ENCODE measurements around the gene MBLAC2. TPM values are rescaled to one million over a fixed set of nuclear protein-coding genes. Genes with fewer than 3 reads are reported as not detected.

MBLAC2 gene
- polyA plus RNA-seq, 1 of the 3 experiments (the other 2 are of a cell fraction): 2.0 TPM

DNA sequence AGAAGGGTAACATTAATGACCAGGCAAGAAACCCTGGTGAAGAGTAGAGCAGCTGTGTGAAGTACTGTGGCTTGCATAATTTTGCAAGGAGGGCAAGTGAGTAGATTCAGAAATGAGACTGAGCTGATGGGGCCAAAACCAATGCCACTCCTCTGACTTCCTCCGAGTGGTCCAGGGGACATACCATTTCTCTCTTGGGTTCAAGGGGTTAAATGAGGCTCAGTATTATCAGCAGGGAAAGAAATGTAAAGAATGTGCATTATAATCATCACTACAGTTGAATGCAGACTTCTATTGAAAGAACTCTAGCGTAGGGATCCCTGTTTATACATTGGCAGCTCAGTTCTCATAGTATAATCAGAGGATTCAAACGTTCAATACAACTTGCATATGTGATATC lies 10.0 kb upstream of the MBLAC2 start:
- ChIA-PET POLR2A (no interaction called here), CTCF (no interaction called here)
- Histone ChIP-seq H2AFZ (ENCODE audit: low read depth) (no peak overlapping the region), H3K9ac (no peak overlapping the region), H3F3A (replicated peaks; ENCODE audit: insufficient read depth) (peaks cover 11% of the 10 kb centered on the region), H3K9me2 (no peaks in the 10 kb centered on the region), H3K4me2 (no peak overlapping the region), H3K27me3 (ENCODE audit: insufficient read depth) (no peaks in the 10 kb centered on the region), H3K36me3 (replicated peaks in 1 of 2; ENCODE audit: control insufficient read depth in 1 of 2, insufficient read depth in 2 of 2, low read length in 1 of 2) (no peaks in the 10 kb centered on the region), H3K4me3 (ENCODE audit: low read depth in 2 of 2, low read length in 1 of 2) (no peak overlapping the region), H3K4me1 (ENCODE audit: control insufficient read depth in 1 of 2, insufficient read depth in 2 of 2, low read depth in 1 of 2, low read length in 1 of 2) (peaks cover 0 to 13% of the 10 kb centered on the region in 2 experiments; a peak in 2 of 4 replicates), H4K20me1 (ENCODE audit: insufficient read depth) (no peaks in the 10 kb centered on the region), H3K79me2 (ENCODE audit: insufficient read depth) (no peaks in the 10 kb centered on the region), H3K27ac (ENCODE audit: low read depth in 2 of 2, low read length in 1 of 2) (no peak overlapping the region), H3K9me3 (no peaks in the 10 kb centered on the region)
- DNase-seq: no peak
- 87% methylated on average over 3 of the region's 3 CpGs for WGBS (ENCODE audit: low lambda C conversion rate)
- TF ChIP-seq FOXM1 (IDR thresholded peaks at IDR 0.05; ENCODE audit: low read depth): no peak
- TF ChIP-seq, protein P1, sequence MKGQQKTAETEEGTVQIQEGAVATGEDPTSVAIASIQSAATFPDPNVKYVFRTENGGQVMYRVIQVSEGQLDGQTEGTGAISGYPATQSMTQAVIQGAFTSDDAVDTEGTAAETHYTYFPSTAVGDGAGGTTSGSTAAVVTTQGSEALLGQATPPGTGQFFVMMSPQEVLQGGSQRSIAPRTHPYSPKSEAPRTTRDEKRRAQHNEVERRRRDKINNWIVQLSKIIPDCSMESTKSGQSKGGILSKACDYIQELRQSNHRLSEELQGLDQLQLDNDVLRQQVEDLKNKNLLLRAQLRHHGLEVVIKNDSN (IDR thresholded peaks at IDR 0.05; ENCODE audit: borderline replicate concordance, low read depth): no peak
- TF ChIP-seq YY1 (IDR thresholded peaks at IDR 0.05; ENCODE audit: low read depth): no peak
- TF ChIP-seq, protein P2, sequence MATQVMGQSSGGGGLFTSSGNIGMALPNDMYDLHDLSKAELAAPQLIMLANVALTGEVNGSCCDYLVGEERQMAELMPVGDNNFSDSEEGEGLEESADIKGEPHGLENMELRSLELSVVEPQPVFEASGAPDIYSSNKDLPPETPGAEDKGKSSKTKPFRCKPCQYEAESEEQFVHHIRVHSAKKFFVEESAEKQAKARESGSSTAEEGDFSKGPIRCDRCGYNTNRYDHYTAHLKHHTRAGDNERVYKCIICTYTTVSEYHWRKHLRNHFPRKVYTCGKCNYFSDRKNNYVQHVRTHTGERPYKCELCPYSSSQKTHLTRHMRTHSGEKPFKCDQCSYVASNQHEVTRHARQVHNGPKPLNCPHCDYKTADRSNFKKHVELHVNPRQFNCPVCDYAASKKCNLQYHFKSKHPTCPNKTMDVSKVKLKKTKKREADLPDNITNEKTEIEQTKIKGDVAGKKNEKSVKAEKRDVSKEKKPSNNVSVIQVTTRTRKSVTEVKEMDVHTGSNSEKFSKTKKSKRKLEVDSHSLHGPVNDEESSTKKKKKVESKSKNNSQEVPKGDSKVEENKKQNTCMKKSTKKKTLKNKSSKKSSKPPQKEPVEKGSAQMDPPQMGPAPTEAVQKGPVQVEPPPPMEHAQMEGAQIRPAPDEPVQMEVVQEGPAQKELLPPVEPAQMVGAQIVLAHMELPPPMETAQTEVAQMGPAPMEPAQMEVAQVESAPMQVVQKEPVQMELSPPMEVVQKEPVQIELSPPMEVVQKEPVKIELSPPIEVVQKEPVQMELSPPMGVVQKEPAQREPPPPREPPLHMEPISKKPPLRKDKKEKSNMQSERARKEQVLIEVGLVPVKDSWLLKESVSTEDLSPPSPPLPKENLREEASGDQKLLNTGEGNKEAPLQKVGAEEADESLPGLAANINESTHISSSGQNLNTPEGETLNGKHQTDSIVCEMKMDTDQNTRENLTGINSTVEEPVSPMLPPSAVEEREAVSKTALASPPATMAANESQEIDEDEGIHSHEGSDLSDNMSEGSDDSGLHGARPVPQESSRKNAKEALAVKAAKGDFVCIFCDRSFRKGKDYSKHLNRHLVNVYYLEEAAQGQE (IDR thresholded peaks at IDR 0.05; ENCODE audit: low read depth, low read length): no peak
- no peak for TF ChIP-seq TEAD4 (IDR thresholded peaks at IDR 0.05; ENCODE audit: borderline replicate concordance, insufficient read depth)
- no peak for TF ChIP-seq RCOR1 (IDR thresholded peaks at IDR 0.05; ENCODE audit: low read length)
- no peak for TF ChIP-seq RFX5 (IDR thresholded peaks at IDR 0.05; ENCODE audit: low read length)
- TF ChIP-seq, protein P3, sequence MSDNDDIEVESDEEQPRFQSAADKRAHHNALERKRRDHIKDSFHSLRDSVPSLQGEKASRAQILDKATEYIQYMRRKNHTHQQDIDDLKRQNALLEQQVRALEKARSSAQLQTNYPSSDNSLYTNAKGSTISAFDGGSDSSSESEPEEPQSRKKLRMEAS (IDR thresholded peaks at IDR 0.05; ENCODE audit: low read depth): no peak
- TF ChIP-seq FOXJ3 (CRISPR knock-in tag; IDR thresholded peaks at IDR 0.05): no peak
- TF ChIP-seq, protein P4, sequence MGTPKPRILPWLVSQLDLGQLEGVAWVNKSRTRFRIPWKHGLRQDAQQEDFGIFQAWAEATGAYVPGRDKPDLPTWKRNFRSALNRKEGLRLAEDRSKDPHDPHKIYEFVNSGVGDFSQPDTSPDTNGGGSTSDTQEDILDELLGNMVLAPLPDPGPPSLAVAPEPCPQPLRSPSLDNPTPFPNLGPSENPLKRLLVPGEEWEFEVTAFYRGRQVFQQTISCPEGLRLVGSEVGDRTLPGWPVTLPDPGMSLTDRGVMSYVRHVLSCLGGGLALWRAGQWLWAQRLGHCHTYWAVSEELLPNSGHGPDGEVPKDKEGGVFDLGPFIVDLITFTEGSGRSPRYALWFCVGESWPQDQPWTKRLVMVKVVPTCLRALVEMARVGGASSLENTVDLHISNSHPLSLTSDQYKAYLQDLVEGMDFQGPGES (IDR thresholded peaks at IDR 0.05; ENCODE audit: low read depth, low read length): no peak
- no peak for TF ChIP-seq TCF12 (IDR thresholded peaks at IDR 0.05)
- no peak for TF ChIP-seq FOSL2 (IDR thresholded peaks at IDR 0.05; ENCODE audit: borderline replicate concordance, low read depth)
- no peak for TF ChIP-seq ELF1 (IDR thresholded peaks at IDR 0.05)

All from SK-N-SH (cell line).